HL-60 (cell line): ENCODE data around the gene HES7. TPM values are rescaled to one million over a fixed set of nuclear protein-coding genes. Genes with fewer than 3 reads are reported as not detected.

Experiments used
- DNase-seq, 2 experiments: peaks; one replicate each; pipeline ENCODE4 v3.0.0-alpha.2; 2010 to 2020; ENCODE audit warnings: low read depth in 1 of 2, low spot score in 1 of 2
- H3K27ac ChIP-seq: fragments of 250-450 bp; sonication (Bioruptor Pico); replicated peaks from 2 replicates; pipeline ENCODE4 v1.5.1; 2020; ENCODE audit warnings: mild to moderate bottlenecking, moderate library complexity
- H3K27me3 ChIP-seq: fragments of 250-450 bp; sonication (Bioruptor Pico); 2 replicates; pipeline ENCODE4 v1.5.1; 2021; ENCODE audit warnings: mild to moderate bottlenecking, moderate library complexity; ENCODE audit not compliant: insufficient read depth, poor library complexity, severe bottlenecking
- H3K4me3 ChIP-seq: replicated peaks from 2 replicates; pipeline ENCODE4 v1.5.1; 2011; ENCODE audit warnings: mild to moderate bottlenecking, control low read depth, low read length; ENCODE audit not compliant: insufficient read depth
- GABPA ChIP-seq: IDR thresholded peaks from 2 replicates; pipeline ENCODE4 v1.6.1; 2012; ENCODE audit warnings: low read depth
- POLR2AphosphoS5 ChIP-seq: IDR thresholded peaks from 2 replicates; pipeline ENCODE4 v1.6.1; 2012; ENCODE audit warnings: low read depth
- SPI1 ChIP-seq: IDR thresholded peaks from 2 replicates; pipeline ENCODE4 v1.6.1; 2012; ENCODE audit warnings: low read depth, mild to moderate bottlenecking, borderline replicate concordance
- microRNA-seq: library from miRNA; unstranded; fragments of <30 nt; microRNA quantifications from one replicate; pipeline ENCODE4, GENCODE V29; 2018
- TF ChIP-seq, protein P1 (sequence below): IDR thresholded peaks from 2 replicates; pipeline ENCODE4 v1.6.1; 2012; ENCODE audit warnings: low read depth; ENCODE audit not compliant: insufficient replicate concordance
- TF ChIP-seq, protein P2 (sequence below): IDR thresholded peaks from one replicate; pipeline ENCODE4 v1.5.1; 2011; ENCODE audit warnings: low read length, control low read depth, inconsistent platforms; ENCODE audit not compliant: insufficient read depth

HES7 gene

DNA sequence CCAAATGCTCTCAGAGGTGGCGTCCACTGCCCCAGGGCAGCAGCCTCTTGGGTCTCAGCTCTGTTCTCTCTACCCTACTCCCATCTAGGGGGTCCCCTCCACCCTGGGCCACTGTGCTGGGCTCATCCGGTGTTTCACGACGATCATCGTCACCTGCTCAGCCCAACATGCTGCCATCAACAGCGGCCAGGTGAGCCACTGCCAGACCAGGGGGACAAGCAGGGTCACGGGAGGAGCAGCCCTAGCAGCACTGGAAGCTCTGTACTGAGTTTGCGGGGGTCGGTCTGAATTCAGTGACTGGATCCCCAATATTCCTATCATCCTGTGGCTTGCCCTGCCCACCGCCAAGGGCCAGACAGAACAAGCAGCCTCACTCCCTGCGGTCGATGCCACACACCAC lies 52.4 kb downstream of the HES7 start:
- H3K4me3 ChIP-seq, result no peak overlapping the region
- no peaks in the 10 kb centered on the region for H3K27me3 ChIP-seq
- DNase-seq, result no peak

More for the DNA sequence above, 52.4 kb downstream of the HES7 start:
- TF ChIP-seq SPI1, result no peak
- no peak for TF ChIP-seq POLR2AphosphoS5
- TF ChIP-seq, protein P1, sequence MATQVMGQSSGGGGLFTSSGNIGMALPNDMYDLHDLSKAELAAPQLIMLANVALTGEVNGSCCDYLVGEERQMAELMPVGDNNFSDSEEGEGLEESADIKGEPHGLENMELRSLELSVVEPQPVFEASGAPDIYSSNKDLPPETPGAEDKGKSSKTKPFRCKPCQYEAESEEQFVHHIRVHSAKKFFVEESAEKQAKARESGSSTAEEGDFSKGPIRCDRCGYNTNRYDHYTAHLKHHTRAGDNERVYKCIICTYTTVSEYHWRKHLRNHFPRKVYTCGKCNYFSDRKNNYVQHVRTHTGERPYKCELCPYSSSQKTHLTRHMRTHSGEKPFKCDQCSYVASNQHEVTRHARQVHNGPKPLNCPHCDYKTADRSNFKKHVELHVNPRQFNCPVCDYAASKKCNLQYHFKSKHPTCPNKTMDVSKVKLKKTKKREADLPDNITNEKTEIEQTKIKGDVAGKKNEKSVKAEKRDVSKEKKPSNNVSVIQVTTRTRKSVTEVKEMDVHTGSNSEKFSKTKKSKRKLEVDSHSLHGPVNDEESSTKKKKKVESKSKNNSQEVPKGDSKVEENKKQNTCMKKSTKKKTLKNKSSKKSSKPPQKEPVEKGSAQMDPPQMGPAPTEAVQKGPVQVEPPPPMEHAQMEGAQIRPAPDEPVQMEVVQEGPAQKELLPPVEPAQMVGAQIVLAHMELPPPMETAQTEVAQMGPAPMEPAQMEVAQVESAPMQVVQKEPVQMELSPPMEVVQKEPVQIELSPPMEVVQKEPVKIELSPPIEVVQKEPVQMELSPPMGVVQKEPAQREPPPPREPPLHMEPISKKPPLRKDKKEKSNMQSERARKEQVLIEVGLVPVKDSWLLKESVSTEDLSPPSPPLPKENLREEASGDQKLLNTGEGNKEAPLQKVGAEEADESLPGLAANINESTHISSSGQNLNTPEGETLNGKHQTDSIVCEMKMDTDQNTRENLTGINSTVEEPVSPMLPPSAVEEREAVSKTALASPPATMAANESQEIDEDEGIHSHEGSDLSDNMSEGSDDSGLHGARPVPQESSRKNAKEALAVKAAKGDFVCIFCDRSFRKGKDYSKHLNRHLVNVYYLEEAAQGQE, result no peak
- TF ChIP-seq, protein P2, sequence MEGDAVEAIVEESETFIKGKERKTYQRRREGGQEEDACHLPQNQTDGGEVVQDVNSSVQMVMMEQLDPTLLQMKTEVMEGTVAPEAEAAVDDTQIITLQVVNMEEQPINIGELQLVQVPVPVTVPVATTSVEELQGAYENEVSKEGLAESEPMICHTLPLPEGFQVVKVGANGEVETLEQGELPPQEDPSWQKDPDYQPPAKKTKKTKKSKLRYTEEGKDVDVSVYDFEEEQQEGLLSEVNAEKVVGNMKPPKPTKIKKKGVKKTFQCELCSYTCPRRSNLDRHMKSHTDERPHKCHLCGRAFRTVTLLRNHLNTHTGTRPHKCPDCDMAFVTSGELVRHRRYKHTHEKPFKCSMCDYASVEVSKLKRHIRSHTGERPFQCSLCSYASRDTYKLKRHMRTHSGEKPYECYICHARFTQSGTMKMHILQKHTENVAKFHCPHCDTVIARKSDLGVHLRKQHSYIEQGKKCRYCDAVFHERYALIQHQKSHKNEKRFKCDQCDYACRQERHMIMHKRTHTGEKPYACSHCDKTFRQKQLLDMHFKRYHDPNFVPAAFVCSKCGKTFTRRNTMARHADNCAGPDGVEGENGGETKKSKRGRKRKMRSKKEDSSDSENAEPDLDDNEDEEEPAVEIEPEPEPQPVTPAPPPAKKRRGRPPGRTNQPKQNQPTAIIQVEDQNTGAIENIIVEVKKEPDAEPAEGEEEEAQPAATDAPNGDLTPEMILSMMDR, result no peak
- TF ChIP-seq GABPA, result no peak
- H3K27ac ChIP-seq, result no peak overlapping the region

Small RNAs within 50 kb of the gene (microRNA-seq; reads per million reads assigned to microRNA genes)
- gene MIR4314 (not detected), gene MIR6883 (not detected)
